GM12865 (cell line): Measurements from ENCODE around the gene APOE.

Source experiments
- DNase-seq: peaks from one replicate; pipeline ENCODE4 v3.0.0; 2010; ENCODE audit warnings: low read depth
- H3K4me3 ChIP-seq: 2 replicates; pipeline ENCODE4 v1.5.1; 2011; ENCODE audit warnings: mild to moderate bottlenecking, low read depth, low read length, control low read depth
- TF ChIP-seq, protein P1 (sequence below): IDR thresholded peaks from 2 replicates; pipeline ENCODE4 v1.5.1; 2011; ENCODE audit warnings: low read length, control low read depth, low read depth, inconsistent platforms; ENCODE audit not compliant: insufficient read depth; ENCODE audit errors: missing control alignments

Gene APOE

DNA sequence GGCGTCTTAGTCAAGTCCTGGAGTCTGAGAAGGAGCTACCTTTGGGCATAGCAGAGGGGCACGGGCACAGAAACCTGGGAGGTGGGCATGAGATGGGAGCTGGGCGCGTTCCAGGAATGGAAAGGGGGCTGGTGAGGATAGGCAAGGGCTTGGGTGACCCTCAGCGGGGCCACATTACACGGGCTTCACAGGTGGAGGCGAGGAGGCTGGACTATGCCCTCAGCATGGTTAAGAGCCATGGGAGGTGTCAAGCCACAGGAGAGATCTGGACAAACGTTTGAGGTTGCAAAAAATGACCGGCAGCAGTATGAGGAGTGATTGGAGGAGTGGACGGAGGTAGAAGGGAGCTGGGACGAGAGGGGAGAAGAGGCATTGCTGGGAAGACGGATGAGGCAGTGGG, 38.0 kb upstream of the APOE start:
- TF ChIP-seq, protein P1, sequence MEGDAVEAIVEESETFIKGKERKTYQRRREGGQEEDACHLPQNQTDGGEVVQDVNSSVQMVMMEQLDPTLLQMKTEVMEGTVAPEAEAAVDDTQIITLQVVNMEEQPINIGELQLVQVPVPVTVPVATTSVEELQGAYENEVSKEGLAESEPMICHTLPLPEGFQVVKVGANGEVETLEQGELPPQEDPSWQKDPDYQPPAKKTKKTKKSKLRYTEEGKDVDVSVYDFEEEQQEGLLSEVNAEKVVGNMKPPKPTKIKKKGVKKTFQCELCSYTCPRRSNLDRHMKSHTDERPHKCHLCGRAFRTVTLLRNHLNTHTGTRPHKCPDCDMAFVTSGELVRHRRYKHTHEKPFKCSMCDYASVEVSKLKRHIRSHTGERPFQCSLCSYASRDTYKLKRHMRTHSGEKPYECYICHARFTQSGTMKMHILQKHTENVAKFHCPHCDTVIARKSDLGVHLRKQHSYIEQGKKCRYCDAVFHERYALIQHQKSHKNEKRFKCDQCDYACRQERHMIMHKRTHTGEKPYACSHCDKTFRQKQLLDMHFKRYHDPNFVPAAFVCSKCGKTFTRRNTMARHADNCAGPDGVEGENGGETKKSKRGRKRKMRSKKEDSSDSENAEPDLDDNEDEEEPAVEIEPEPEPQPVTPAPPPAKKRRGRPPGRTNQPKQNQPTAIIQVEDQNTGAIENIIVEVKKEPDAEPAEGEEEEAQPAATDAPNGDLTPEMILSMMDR: no peak
- no peak overlapping the region for H3K4me3 ChIP-seq
- no peak for DNase-seq

- no peak overlapping the region for H3K4me3 ChIP-seq
- DNase-seq: no peak
These were observed 35.7 kb upstream of the APOE start for GRCh38 chr19:44869733-44870470.

GRCh38 chr19:44871809-44872208, 33.8 kb upstream of the APOE start:
- TF ChIP-seq, protein P1: no peak
- no peak for DNase-seq
- no peak overlapping the region for H3K4me3 ChIP-seq

More at GRCh38 chr19:44869733-44870470, 35.7 kb upstream of the APOE start:
- TF ChIP-seq, protein P1: no peak

DNA sequence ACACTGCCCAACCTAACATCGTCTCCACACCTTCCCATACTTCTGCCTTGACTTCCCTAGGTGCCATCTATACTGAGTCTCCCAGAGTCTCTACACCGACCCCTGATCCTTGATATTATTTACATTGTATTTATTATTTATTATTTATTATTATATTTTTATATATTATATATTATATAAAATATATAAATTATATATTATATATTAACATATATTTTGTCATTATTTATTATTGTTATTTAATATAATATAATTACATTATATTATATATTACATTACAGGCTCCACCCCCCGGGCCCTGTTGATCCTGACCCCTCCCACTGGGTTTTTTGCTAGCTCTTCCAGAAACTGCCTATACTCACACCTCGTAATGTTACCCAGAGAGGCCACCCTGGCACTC, 32.9 kb upstream of the APOE start:
- TF ChIP-seq, protein P1: no peak
- no peak for DNase-seq
- no peak overlapping the region for H3K4me3 ChIP-seq

- no peak overlapping the region for H3K4me3 ChIP-seq
- DNase-seq: no peak
- TF ChIP-seq, protein P1: no peak
These were observed 31.3 kb upstream of the APOE start for GRCh38 chr19:44874317-44874716.

DNA sequence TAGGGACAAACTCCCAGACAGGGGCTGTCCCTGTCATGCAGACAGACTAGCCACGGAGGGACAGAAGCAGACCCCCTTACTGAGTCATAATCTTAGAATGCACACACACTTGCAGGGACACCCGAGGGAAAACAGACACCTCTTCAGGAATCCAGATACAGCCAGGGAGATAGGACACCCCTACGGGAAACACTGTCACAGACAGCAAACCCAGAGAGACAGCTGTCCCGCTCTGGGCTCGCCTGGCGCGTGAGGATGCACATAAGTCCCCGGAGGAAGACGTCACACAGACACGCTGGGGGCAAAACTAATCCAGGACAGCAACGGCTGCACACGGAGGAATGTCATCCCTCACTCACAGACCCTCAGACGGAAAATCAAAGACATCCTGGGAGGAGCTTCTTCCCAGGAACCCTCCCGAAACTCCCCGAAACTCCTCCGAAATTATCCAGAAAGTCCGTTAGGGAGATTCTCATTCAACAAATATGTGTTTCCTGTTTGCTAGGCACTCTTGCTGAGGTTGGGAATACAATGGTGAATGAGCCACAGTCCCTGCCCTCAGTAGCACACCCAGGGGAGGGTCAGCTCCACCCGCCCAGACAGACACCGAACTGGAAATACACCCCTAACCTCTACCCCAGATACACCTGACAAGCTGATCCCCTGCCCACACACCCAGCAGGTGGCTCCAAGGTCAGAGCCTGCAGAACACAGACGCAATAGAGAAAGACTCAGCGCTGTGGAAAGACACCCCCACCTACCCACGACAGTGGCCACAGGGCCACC, 29.7 kb upstream of the APOE start:
- DNase-seq: no peak
- no peak overlapping the region for H3K4me3 ChIP-seq
- TF ChIP-seq, protein P1: no peak
